ENCODE results near the gene ABCB9.

- no peak for TF ChIP-seq POLR2A (IDR thresholded peaks at IDR 0.05; ENCODE audit: low read depth, low read length)
- TF ChIP-seq SPI1 (IDR thresholded peaks at IDR 0.05; ENCODE audit: low read depth, low read length): no peak
- TF ChIP-seq POLR2AphosphoS5 (IDR thresholded peaks at IDR 0.05; ENCODE audit: low read depth, low read length): no peak
Observed at GRCh38 chr12:122951979-122952892, 14.0 kb downstream of the ABCB9 start.

Measured in GM12891 (cell line).